ENCODE results near the gene C20orf141. TPM values are rescaled to one million over a fixed set of nuclear protein-coding genes. Genes with fewer than 3 reads are reported as not detected.

Gene C20orf141
- total and polyA plus RNA-seq, 10 of the 15 experiments (the other 5 are each of a cell fraction or from before 2014, with no cell fraction given), result not detected

- TF ChIP-seq MYB (IDR thresholded peaks at IDR 0.05; ENCODE audit: borderline replicate concordance, low read depth, low read length), result no peak
- TF ChIP-seq SMAD1 (IDR thresholded peaks at IDR 0.05; ENCODE audit: low read depth, partially characterized antibody), result no peak
- no peak for TF ChIP-seq TBL1XR1 (IDR thresholded peaks at IDR 0.05; ENCODE audit: low read depth, low read length)
- no peak for TF ChIP-seq ETV6 (conservative IDR thresholded peaks at IDR 0.05 in 1 of 2, IDR thresholded peaks at IDR 0.05 in 1 of 2; ENCODE audit: borderline replicate concordance in 1 of 2, low read depth in 1 of 2)
- TF ChIP-seq IRF3 (IDR thresholded peaks at IDR 0.05), result no peak
Measured at GRCh38 chr20:2814076-2814475, 711 bp upstream of the C20orf141 start (continued).

- Histone ChIP-seq H3K4me3 (no peak overlapping the region), H3K4me2 (ENCODE audit: control insufficient read depth, insufficient read depth) (no peak overlapping the region), H3K36me3 (ENCODE audit: control insufficient read depth in 2 of 2, insufficient read depth in 2 of 2, low read length in 1 of 2) (no peaks in the 10 kb centered on the region), H3K9ac (ENCODE audit: control insufficient read depth, insufficient read depth, low read length) (no peak overlapping the region), H4K20me1 (ENCODE audit: control insufficient read depth, insufficient read depth) (no peaks in the 10 kb centered on the region), H3K9me3 (replicated peaks; ENCODE audit: control insufficient read depth, insufficient read depth, low read length) (no peaks in the 10 kb centered on the region; the same call in 2 of the 3 replicates), H3K27ac (ENCODE audit: control insufficient read depth, insufficient read depth) (no peak overlapping the region), H3K4me1 (ENCODE audit: control insufficient read depth, insufficient read depth, low read length) (no peaks in the 10 kb centered on the region), H2AFZ (ENCODE audit: control insufficient read depth, low read depth, low read length) (no peak overlapping the region), H3K27me3 (replicated peaks in 1 of 2; ENCODE audit: control insufficient read depth in 2 of 2, insufficient read depth in 2 of 2, low read length in 1 of 2) (no peaks in the 10 kb centered on the region; a peak in 1 of 4 replicates), H3K79me2 (ENCODE audit: control insufficient read depth, insufficient read depth, low read length) (no peaks in the 10 kb centered on the region)
- RAD21 ChIA-PET (ENCODE audit: unreplicated experiment), result no interaction called here
- DNase-seq (ENCODE audit: low read depth, low spot score) (no peak), FAIRE-seq (no peak), ATAC-seq (no peak)
- POLR2A ChIA-PET, result no interaction called here
- WGBS (ENCODE audit: insufficient coverage, insufficient replicate concordance, low lambda C conversion rate, missing lambda C conversion rate), result 32% methylated on average over 8 of the region's 8 CpGs
- BruUV-seq (replicated peaks), result no TSS peak
- in situ Hi-C loops (cut with MboI), result no loop called here
- SMC1A ChIA-PET (ENCODE audit: uncharacterized antibody, unreplicated experiment), result no interaction called here
- intact Hi-C loops (cut with micrococcal nuclease; ENCODE audit: unreplicated experiment), result no loop called here
- CTCF ChIA-PET, result no interaction called here
- TF ChIP-seq SMC3 (IDR thresholded peaks at IDR 0.05; ENCODE audit: borderline replicate concordance, low read length) (no peak), SP1 (IDR thresholded peaks at IDR 0.05; ENCODE audit: low read depth, low read length) (no peak), USF2 (IDR thresholded peaks at IDR 0.05; ENCODE audit: borderline replicate concordance, low read depth, low read length) (no peak), MAX (IDR thresholded peaks at IDR 0.05; ENCODE audit: low read depth, low read length) (no peak), PRDM15 (CRISPR knock-in tag; IDR thresholded peaks at IDR 0.05) (no peak), CREB1 (IDR thresholded peaks at IDR 0.05; ENCODE audit: low read depth) (no peak), IRF4 (IDR thresholded peaks at IDR 0.05; ENCODE audit: low read depth, low read length) (no peak), PAX8 (IDR thresholded peaks at IDR 0.05) (no peak), SMAD1 (IDR thresholded peaks at IDR 0.05; ENCODE audit: low read depth, partially characterized antibody) (no peak), HSF1 (IDR thresholded peaks at IDR 0.05; ENCODE audit: low read depth, low read length) (no peak), ZNF274 (IDR thresholded peaks at IDR 0.05; ENCODE audit: insufficient read depth, insufficient read length) (no peak)
Measured at GRCh38 chr20:2815242-2815900, 584 bp downstream of the C20orf141 start.
